HG03108 (cell line): ENCODE results near the gene STYK1.

Experiments used
- ATAC-seq: cut with Tn5 transposase; IDR thresholded peaks from one replicate; pipeline ENCODE4 v1.9.1; 2021; ENCODE audit warnings: moderate library complexity; ENCODE audit not compliant: unreplicated experiment

The STYK1 gene

GRCh38 chr12:10571141-10571540 is 102.7 kb downstream of the STYK1 start:
- ATAC-seq: no peak
